Neural cell (in vitro differentiated cells): ENCODE results near the gene PAK3. TPM values are rescaled to one million over a fixed set of nuclear protein-coding genes. Genes with fewer than 3 reads are reported as not detected.

Experiments
- H2AFZ ChIP-seq: fragments of 200-600, 300-800 bp; sonication (generic), shearing (Covaris generic); 2 replicates; pipeline ENCODE4 v1.6.0; 2014; ENCODE audit warnings: low read depth, mild to moderate bottlenecking, antibody characterized with exemption, low read length, moderate library complexity
- H3F3A ChIP-seq: fragments of 200-600 bp; shearing (Covaris generic); 2 replicates; pipeline ENCODE4 v1.6.1; 2016; ENCODE audit warnings: mild to moderate bottlenecking, moderate library complexity, mixed read lengths, antibody characterized with exemption, low read length; ENCODE audit not compliant: insufficient read depth, poor library complexity, severe bottlenecking
- H3K27ac ChIP-seq: fragments of 200-600, 300-800 bp; sonication (generic), shearing (Covaris generic); 2 replicates; pipeline ENCODE4 v1.5.1; 2014; ENCODE audit warnings: mild to moderate bottlenecking, low read length, moderate library complexity
- H3K27me3 ChIP-seq: fragments of 300-800, 200-600 bp; sonication (generic), shearing (Covaris generic); 2 replicates; pipeline ENCODE4 v1.6.0; 2014; ENCODE audit warnings: mild to moderate bottlenecking, low read depth, low read length, moderate library complexity; ENCODE audit not compliant: insufficient read depth
- H3K36me3 ChIP-seq: fragments of 300-800, 200-600 bp; sonication (generic), shearing (Covaris generic); 2 replicates; pipeline ENCODE4 v1.5.1; 2014; ENCODE audit warnings: mild to moderate bottlenecking, antibody characterized with exemption, low read length, moderate library complexity; ENCODE audit not compliant: insufficient read depth
- H3K4me2 ChIP-seq: fragments of 300-800, 200-600 bp; sonication (generic), shearing (Covaris generic); 2 replicates; pipeline ENCODE4 v1.6.0; 2014; ENCODE audit warnings: mild to moderate bottlenecking, low read length
- H3K4me3 ChIP-seq: fragments of 300-800, 200-600 bp; sonication (generic), shearing (Covaris generic); 2 replicates; pipeline ENCODE4 v1.5.1; 2014; ENCODE audit warnings: mild to moderate bottlenecking, low read length, moderate library complexity
- H3K79me2 ChIP-seq: fragments of 200-600 bp; shearing (Covaris generic); replicated peaks from 2 replicates; pipeline ENCODE4 v1.6.0; 2014; ENCODE audit warnings: mild to moderate bottlenecking, low read length, moderate library complexity; ENCODE audit not compliant: insufficient read depth
- H3K9ac ChIP-seq: fragments of 300-800, 200-600 bp; sonication (generic), shearing (Covaris generic); 2 replicates; pipeline ENCODE4 v1.6.1; 2016; ENCODE audit warnings: mild to moderate bottlenecking, low read length, mixed read lengths
- H3K9me2 ChIP-seq: fragments of 200-600 bp; shearing (Covaris generic); 2 replicates; pipeline ENCODE4 v1.6.1; 2016; ENCODE audit warnings: mild to moderate bottlenecking, low read length, mixed read lengths; ENCODE audit not compliant: insufficient read depth
- H3K9me3 ChIP-seq: fragments of 200-600, 300-800 bp; sonication (generic), shearing (Covaris generic); 2 replicates; pipeline ENCODE4 v1.6.1; 2016; ENCODE audit warnings: mild to moderate bottlenecking, mixed run types, low read length, moderate library complexity, mixed read lengths
- H4K20me1 ChIP-seq: fragments of 200-600 bp; shearing (Covaris generic); 2 replicates; pipeline ENCODE4 v1.6.1; 2016; ENCODE audit warnings: mild to moderate bottlenecking, mixed run types; ENCODE audit not compliant: insufficient read depth
- CTCF ChIP-seq: fragments of 450-650 bp; IDR thresholded peaks from 2 replicates; pipeline ENCODE4 v1.5.1; 2014; ENCODE audit warnings: antibody characterized with exemption, mild to moderate bottlenecking, moderate library complexity; ENCODE audit not compliant: poor library complexity, severe bottlenecking
- EP300 ChIP-seq: fragments of 450-650 bp; conservative IDR thresholded peaks from 2 replicates; pipeline ENCODE4 v1.6.1; 2014; ENCODE audit warnings: antibody characterized with exemption, mild to moderate bottlenecking, moderate library complexity; ENCODE audit not compliant: poor library complexity, severe bottlenecking
- EZH2 ChIP-seq: fragments of 200-600, 300-800 bp; shearing (Covaris generic), sonication (generic); IDR thresholded peaks from 2 replicates; pipeline ENCODE4 v1.6.1; 2014; ENCODE audit warnings: antibody characterized with exemption, low read length, borderline replicate concordance, mild to moderate bottlenecking; ENCODE audit not compliant: insufficient read depth, poor library complexity, severe bottlenecking
- MXI1 ChIP-seq: fragments of 450-650 bp; conservative IDR thresholded peaks from 2 replicates; pipeline ENCODE4 v1.6.1; 2014; ENCODE audit warnings: antibody characterized with exemption, mild to moderate bottlenecking; ENCODE audit not compliant: poor library complexity, severe bottlenecking
- POLR2AphosphoS5 ChIP-seq: IDR thresholded peaks from 2 replicates; pipeline ENCODE4 v1.6.1; 2012
- RAD21 ChIP-seq: fragments of 450-650 bp; conservative IDR thresholded peaks from 2 replicates; pipeline ENCODE4 v1.6.1; 2014; ENCODE audit warnings: antibody characterized with exemption, mild to moderate bottlenecking, moderate library complexity
- REST ChIP-seq: IDR thresholded peaks from 2 replicates; pipeline ENCODE4 v1.6.1; 2012; ENCODE audit warnings: borderline replicate concordance
- SMC3 ChIP-seq: fragments of 450-650 bp; conservative IDR thresholded peaks from 2 replicates; pipeline ENCODE4 v1.6.1; 2014; ENCODE audit warnings: antibody characterized with exemption, mild to moderate bottlenecking, moderate library complexity; ENCODE audit not compliant: poor library complexity
- TAF1 ChIP-seq: IDR thresholded peaks from 2 replicates; pipeline ENCODE4 v1.6.1; 2012; ENCODE audit warnings: low read depth
- polyA plus RNA-seq: library from polyadenylated mRNA; depleted of rRNA; stranded (reverse); fragments of >200 nt; gene quantifications from 2 replicates; pipeline ENCODE4 v1.2.3, GENCODE V29; 2014

PAK3 gene
- polyA plus RNA-seq, 1 donor from 2014 or later: 92.4 TPM

GRCh38 chrX:111083081-111083480 is 12.9 kb upstream of the PAK3 start:
- Histone ChIP-seq H3K4me2 (no peak overlapping the region), H3K79me2 (peaks cover 5% of the 10 kb centered on the region), H3K9me3 (no peaks in the 10 kb centered on the region), H3K27ac (no peak overlapping the region), H3K9me2 (no peaks in the 10 kb centered on the region), H3K36me3 (no peaks in the 10 kb centered on the region), H3K4me3 (no peak overlapping the region), H3K27me3 (no peaks in the 10 kb centered on the region), H2AFZ (no peak overlapping the region), H3F3A (no peaks in the 10 kb centered on the region), H3K9ac (no peak overlapping the region), H4K20me1 (no peaks in the 10 kb centered on the region)
- TF ChIP-seq EP300 (no peak), SMC3 (no peak), RAD21 (no peak)

- H3K36me3 ChIP-seq: no peaks in the 10 kb centered on the region
- no peaks in the 10 kb centered on the region for H3K9me2 ChIP-seq
- H3K9me3 ChIP-seq: no peaks in the 10 kb centered on the region
- H3K79me2 ChIP-seq: peaks cover 5% of the 10 kb centered on the region
- peak overlapping the region; percentile 10 for H3K4me3 ChIP-seq
- peak overlapping the region; percentile 51 for H3K27ac ChIP-seq
- H3F3A ChIP-seq: no peaks in the 10 kb centered on the region
- H2AFZ ChIP-seq: no peak overlapping the region
- peak overlapping the region; percentile 35 for H3K4me2 ChIP-seq
- H4K20me1 ChIP-seq: no peaks in the 10 kb centered on the region
- peak overlapping the region; percentile 16 for H3K9ac ChIP-seq
- H3K27me3 ChIP-seq: no peaks in the 10 kb centered on the region
- TF ChIP-seq SMC3 (no peak), EP300 (no peak), MXI1 (no peak), TAF1 (no peak), CTCF (no peak), RAD21 (no peak), EZH2 (no peak), REST (no peak), POLR2AphosphoS5 (no peak)
Measured at GRCh38 chrX:111086591-111087006, 9.4 kb upstream of the PAK3 start.

- no peak for TF ChIP-seq EP300
- TF ChIP-seq CTCF: no peak
- no peak for TF ChIP-seq SMC3
- TF ChIP-seq TAF1: no peak
- no peak for TF ChIP-seq REST
- TF ChIP-seq RAD21: no peak
- no peak for TF ChIP-seq EZH2
- no peak for TF ChIP-seq POLR2AphosphoS5
- TF ChIP-seq MXI1: no peak
- Histone ChIP-seq H3K4me2 (no peak overlapping the region), H3K9me3 (no peaks in the 10 kb centered on the region)
Measured at GRCh38 chrX:111088628-111089027, 7.4 kb upstream of the PAK3 start.

More at GRCh38 chrX:111088628-111089027, 7.4 kb upstream of the PAK3 start:
- no peaks in the 10 kb centered on the region for H3F3A ChIP-seq
- H3K9me2 ChIP-seq: no peaks in the 10 kb centered on the region
- H3K27ac ChIP-seq: no peak overlapping the region
- H3K36me3 ChIP-seq: no peaks in the 10 kb centered on the region
- no peaks in the 10 kb centered on the region for H4K20me1 ChIP-seq
- H3K27me3 ChIP-seq: no peaks in the 10 kb centered on the region
- no peak overlapping the region for H2AFZ ChIP-seq
- H3K79me2 ChIP-seq: peaks cover 5% of the 10 kb centered on the region
- no peak overlapping the region for H3K9ac ChIP-seq
- H3K4me3 ChIP-seq: no peak overlapping the region
